Subcutaneous adipose tissue (tissue), 4 donors: Measurements from ENCODE around the gene RUNX3. TPM values are rescaled to one million over a fixed set of nuclear protein-coding genes. Genes with fewer than 3 reads are reported as not detected.

Experiments
- total RNA-seq, 4 donors: library from RNA; depleted of rRNA; stranded (reverse); fragments of >200 nt; gene quantifications; one replicate each; pipeline ENCODE4 v1.1.0, GENCODE V29; 2016
- TF ChIP-seq, protein P1 (sequence below): fragments of 450-650 bp; IDR thresholded peaks from one replicate; pipeline ENCODE4 v1.5.1; 2016; ENCODE audit warnings: low read depth, mild to moderate bottlenecking, control low read depth, antibody characterized with exemption, moderate library complexity

RUNX3 gene
- total RNA-seq, 4 donors from 2014 or later: 0.19 to 5.4 (median 3.0) TPM

DNA sequence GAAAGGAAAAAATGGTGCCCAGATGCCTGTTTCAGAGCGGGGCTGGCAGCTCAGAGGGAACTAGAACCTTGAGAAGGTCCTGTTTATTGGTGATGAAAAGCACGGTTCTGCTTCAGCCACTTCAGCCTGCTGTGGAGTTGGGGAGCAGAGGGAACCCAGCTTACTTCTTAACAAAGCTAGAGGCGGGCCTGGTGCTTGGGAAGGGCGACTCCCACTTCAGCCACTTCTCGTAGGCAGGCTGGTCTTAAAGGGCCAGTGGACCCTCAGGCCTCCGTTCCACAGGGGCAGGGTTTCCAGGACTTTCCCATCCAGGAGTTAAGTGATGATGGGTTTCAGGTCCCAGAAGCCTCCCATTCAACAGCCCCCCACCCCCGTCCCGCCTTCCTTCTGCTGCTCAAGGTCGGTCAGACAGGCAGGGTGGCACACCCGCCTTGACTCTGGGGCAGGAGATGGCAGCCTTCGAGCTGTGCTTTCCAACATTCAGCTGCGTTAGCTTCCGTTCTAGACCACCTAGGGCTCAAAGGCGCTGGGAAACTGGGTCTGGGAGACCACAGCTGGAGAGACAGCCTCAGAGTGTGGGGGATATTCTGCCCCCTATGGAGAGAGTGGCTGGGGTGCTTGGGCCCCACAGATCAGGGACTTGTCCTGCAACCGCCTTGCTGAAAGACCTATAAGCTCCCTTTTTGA, 3.4 kb downstream of the RUNX3 start:
- TF ChIP-seq, protein P1, sequence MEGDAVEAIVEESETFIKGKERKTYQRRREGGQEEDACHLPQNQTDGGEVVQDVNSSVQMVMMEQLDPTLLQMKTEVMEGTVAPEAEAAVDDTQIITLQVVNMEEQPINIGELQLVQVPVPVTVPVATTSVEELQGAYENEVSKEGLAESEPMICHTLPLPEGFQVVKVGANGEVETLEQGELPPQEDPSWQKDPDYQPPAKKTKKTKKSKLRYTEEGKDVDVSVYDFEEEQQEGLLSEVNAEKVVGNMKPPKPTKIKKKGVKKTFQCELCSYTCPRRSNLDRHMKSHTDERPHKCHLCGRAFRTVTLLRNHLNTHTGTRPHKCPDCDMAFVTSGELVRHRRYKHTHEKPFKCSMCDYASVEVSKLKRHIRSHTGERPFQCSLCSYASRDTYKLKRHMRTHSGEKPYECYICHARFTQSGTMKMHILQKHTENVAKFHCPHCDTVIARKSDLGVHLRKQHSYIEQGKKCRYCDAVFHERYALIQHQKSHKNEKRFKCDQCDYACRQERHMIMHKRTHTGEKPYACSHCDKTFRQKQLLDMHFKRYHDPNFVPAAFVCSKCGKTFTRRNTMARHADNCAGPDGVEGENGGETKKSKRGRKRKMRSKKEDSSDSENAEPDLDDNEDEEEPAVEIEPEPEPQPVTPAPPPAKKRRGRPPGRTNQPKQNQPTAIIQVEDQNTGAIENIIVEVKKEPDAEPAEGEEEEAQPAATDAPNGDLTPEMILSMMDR: no peak

DNA sequence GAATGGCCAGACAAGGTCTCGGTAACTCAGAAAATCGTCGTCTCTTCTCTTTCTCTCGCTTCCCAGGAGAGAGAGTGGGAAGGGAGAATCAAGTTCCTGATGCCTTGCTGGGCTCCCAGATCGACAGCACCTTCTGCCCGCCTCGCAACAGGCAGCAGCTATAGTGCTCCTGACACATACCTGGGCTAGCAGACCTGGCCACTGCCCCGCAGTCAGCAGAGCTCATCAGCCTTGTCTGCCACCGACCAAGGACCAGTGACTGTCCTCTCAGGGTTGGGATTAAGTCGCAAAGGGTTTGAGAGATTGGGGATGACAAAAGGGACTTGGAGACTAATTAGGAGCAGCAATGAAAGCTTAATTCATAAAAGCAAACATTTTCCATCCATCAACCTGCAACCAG, 4.1 kb downstream of the RUNX3 start:
- TF ChIP-seq, protein P1: no peak

DNA sequence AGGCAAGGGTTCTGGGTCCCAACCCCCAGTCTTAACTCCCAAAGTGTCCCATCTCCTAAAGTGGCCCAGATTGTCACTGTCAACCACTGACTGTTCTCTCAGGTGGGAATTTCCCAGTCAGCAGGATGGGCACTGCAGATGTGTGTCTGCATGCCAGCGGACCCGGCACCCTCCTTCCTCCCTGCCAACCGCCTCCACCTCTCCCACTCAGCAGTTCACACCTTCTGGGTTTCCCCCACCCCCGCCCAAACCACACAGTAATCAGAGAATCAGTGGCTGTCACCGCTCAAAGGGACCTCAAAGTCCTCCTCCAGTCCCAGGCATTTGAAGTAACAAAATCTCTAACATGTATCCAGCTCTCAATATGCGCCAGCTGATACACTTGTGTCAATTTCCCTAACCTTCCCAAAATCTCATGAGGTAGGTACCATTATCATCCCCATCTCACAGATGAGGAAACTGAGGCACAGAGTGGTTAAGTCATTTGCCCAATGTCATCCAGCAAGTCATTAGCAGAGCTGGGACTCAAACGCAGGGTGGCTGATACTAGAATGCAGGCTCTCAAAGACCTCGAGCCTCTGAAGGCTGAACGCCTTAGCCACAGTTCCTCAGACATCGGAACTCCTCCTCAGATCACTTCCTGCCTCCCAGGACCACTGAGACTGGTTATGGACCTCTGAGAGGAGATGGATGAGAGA, 4.8 kb downstream of the RUNX3 start:
- TF ChIP-seq, protein P1: no peak

DNA sequence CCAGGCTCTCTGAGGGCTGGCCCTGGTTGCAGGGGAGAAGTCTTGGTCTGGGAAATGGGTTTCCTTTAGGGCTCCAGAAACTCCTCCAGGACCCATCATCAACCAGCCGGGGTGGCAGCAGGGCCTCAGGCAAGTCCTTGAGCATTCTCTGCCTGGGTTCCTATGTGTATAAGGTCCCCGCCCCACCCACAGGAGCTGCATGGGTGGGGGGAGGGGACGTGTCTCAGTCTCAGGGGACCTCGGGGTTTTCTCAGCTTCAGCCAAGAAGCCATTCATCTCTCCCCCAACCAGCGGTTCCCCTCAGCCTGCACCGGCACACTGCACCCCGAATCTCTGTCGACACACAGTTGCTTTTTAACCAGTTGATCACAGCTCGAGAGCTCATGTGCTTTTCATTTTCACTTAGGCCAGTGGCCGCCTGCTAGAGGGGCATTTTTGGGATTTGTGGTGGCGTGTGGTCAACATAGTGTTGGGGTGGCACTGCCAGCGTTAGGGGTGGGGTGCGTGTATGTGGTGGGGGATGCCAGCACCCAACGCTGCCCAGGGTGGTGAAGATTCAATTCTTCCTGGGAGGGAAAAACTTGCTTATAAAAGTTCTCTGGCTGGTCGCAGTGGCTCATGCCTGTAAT, 6.5 kb downstream of the RUNX3 start:
- TF ChIP-seq, protein P1: no peak

DNA sequence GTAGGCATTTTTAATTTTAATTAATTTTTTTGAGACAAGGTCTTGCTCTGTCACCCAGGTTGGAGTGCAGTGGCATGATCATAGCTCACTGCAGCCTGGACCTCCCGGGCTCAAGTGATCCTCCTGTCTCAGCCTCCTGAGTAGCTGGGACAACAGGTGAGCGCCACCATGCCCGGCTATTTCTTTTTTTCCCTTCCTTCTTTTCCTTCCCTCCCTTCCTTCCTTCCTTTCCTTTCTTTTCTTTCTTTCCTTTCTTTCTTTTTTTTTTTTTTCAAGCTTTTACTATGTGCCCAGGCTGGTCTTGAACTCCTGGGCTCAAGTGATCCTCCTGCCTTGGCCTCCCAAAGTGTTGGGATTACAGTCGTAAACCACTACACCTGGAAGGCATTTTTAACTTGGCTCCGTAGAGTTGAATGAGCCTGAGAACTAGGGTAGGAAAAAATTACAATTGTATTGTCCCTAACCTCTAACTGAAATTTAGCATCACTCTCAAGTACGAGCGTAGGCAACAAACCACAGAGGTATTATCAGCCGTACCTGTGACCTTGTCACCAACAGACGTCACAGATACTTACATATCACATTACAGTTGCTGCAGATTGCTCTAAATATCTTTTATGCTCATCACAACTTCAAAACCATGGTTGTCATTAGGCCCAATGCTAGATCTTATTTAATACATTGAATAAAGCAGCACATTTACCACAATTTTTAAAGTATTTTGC, 8.0 kb downstream of the RUNX3 start:
- TF ChIP-seq, protein P1: no peak

DNA sequence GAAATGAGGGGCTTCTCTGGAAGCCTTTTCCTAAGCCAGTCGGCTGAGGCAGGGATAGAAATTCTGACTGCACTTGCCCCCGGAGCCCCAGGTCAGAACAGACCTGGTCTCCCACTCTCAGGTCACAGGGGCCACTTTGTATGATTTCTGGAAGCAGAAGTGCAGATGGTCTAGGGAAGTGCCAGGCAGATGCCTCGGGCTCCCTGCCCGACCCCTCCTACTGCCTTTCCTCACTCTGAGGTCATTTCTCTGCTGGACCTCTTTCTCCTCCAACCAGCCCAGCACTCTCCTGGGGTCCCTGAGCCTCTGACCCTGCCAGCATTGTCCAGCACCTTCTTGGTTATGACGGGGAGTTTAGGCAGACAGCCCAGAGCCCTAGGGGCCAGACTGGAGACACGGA, 8.7 kb downstream of the RUNX3 start:
- TF ChIP-seq, protein P1: no peak

DNA sequence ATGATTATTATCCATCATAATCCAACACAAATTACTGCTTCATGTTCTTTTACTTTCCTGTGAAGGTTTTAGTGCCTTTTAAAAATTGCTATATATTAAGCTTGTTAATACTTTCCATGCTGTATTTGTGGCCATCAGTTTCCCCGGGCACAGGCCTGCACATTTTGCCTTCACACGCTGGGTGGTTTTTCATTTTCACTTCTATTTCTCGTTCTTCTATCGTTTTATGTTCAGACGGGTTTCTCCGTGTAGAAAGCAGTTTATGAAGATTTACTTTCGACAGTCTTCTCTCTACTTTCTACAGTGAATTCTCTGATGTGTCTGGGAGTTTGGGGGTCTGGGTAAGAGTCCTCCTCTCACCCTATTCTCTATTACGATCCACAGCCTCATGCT, 9.5 kb downstream of the RUNX3 start:
- TF ChIP-seq, protein P1: no peak
